Measurements from ENCODE around the gene PHF19.

PHF19 gene

GRCh38 chr9:120891884-120892747, 15.1 kb upstream of the PHF19 start:
- no peak for DNase-seq

DNA sequence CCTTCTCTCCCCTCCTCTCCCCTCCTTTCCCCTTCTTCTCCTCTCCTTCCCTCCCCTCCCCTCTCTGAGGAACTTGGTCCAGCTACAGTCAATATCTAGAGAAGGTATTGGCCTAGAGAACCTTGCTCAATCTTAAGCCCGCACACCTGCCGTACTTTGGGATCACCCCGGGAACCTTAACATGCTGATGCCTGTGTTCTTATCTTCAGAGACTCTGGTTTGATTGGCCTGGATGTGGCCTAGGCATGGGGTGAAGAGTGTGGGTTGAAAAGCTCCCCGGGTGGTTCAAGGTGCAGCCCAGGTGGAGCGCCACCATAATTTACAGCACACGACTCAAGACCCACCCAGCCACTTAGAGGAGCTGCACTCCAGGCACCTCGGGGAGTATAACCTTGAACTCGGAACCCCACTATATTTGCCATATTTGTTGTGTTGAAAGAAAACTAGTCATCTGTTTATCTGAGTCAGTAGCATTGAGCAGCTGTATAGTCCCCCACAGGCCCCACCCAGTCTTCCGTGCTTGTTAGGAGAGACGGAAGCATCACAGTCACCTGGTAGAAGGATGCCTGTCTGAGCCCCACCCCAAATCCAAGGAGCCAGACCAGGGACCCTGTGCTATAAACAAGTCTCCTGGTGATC, 14.4 kb upstream of the PHF19 start:
- no peak for DNase-seq

GRCh38 chr9:120890320-120891244, 13.6 kb upstream of the PHF19 start:
- DNase-seq = no peak

DNA sequence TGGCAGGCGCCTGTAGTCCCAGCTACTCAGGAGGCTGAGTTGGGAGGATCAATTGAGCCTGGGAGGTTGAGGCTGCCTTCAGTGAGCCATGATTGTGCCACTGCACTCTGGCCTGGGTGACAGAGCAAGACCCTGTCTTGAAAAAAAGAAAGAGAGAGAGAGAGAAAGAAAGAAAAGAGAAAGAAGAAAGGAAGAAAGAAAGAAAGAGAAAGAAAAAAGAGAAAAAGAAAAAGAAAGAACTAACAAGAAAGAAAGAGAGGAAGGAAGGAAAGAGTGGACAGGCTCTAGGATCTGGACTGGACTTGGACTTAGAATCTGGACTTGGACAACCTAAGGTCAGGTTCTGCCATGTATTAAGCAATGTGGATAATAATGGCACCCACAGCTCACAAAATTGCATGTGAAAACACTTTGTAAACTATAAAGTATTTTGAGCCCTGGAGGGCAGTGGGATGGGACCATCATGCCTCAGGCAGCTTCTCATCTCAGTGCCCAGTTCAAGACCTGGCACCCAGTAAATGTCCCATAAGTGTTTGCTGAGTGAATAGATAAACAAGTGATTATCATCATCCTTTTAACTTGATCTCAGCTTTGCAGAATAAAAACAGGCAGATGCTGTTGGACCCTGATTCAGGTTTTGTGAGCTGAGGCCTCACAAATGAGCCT, 12.8 kb upstream of the PHF19 start:
- no peak for DNase-seq

GRCh38 chr9:120888626-120889025, 11.6 kb upstream of the PHF19 start:
- DNase-seq = no peak

DNA sequence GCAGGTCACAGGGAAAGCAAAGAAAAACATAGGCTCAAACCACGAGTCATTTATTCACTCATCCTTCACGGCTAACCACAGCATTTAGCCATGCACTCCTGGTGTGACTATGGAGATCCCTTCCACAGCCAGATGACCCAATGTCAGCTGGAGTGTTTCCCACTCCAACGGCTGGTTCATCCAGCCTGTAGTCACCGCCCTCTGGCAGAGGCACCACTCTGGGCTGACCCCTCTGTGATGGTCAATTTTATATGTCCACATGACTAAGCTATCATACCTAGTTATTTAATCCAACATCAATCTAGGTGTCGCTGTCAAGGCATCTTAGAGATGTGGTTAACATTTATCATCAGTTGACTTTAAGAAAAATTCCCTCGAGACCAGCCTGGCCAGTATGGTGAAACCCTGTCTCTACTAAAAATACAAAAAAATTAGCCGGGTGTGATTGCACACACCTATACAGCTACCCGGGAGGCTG, 9.5 kb upstream of the PHF19 start:
- no peak for DNase-seq

DNA sequence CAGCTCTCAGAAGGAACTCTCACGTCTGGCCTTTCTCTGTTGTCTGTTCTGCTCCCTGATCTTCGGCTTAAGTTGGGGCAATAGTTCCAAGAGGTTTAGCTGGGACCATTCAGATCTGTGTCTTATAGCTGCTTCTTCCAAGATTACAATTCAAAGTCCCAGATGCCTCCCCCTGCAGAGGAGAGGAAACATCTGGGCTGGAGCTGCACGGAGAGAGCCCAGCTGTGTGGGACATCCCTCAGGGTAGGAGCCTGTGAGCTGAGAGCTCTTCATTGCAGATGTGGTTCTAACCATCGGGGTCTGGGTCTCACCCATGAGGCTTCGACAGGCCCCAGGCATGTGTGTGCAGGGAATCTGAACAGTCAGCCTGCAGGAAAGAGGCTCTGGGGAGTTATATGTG, 9.0 kb upstream of the PHF19 start:
- no peak for DNase-seq

DNA sequence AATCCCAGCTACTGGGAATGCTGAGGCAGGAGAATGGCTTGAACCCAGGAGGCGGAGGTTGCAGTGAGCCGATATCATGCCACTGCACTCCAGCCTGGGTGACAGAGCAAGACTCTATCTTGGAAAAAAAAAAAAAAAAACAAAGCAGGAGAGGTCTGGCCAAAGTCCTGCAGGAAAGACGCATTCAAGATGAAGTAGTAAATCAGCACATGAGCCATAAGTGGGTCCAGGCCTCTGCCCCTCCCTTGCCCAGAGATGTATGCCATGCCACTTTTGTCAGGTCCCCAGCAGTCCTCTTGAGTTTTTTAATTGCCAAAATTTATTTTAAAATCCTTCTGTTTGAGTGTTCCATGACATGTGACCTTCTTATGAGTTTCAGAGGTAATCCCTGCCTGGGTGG, 8.5 kb upstream of the PHF19 start:
- no peak for DNase-seq

DNA sequence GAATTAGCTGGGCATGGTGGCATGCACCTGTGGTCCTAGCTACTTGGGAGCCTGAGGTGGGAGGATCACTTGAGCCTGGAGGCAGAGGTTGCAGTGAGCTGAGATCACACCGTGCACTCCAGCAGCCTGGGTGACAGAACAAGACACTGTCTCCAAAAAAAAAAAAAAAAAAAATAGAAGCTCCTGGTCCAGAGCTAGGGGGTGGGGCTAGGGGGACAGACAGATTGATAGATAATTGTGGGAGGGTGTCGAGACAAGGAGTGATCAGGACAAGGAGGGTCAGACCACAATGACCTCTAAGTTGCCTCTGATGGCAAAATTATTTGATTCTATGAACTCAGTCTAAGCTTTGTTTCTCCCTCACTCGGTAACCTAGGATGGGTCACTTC, 6.6 kb upstream of the PHF19 start:
- DNase-seq = no peak

- no peak for DNase-seq
Observed at GRCh38 chr9:120882935-120883607, 6.1 kb upstream of the PHF19 start.

- DNase-seq = no peak
Observed at GRCh38 chr9:120879446-120879845, 2.5 kb upstream of the PHF19 start.

- DNase-seq = no peak
Observed at GRCh38 chr9:120878188-120879130, 1.5 kb upstream of the PHF19 start.

GRCh38 chr9:120877276-120878034, 467 bp upstream of the PHF19 start:
- peak; percentile 46 to 66 for DNase-seq

DNA sequence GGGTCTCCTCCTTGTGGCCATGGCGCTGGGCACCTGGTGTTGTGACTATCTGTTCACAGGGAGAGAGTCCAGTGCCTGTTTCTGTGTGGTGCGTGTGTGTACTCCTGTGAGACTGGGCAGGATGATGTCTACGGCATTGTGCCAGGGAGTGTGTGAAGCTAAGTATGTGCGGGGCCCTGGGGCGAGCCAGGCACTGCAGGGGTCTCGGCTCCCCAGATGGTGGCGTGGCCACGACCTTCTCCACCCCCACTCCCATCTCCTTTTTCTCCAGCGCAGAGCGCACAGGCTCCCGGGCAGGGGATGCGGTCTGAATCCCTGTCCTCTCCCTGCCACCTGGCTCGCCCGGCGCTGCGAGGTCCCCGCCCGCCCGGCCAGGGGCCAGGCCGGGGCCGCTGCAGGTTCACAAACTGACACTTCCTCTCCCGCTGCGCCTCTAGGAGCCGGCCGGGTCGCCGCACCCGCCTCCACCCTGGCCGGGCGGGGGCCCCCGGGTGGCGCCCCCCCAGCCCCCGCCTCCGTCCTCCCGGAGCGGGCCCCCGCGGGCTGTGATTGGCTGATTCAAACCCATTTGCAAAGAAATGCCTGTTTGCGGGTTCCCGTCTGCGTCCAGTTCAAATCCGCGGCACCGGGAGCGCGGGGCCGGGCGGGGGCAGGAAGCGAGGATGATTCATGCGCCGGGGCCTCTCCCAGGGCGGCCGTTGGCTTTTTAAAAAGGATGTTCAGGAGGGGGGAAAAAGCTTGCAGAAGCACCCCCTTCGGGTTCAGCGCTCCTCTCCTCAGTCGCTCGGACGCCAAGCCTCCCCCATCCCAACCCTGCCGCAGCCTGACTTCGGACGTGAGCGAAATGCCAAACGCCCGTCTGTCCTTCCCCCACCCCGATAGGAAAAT, 790 bp downstream of the PHF19 start:
- peak; percentile 76 to 81 for DNase-seq

DNA sequence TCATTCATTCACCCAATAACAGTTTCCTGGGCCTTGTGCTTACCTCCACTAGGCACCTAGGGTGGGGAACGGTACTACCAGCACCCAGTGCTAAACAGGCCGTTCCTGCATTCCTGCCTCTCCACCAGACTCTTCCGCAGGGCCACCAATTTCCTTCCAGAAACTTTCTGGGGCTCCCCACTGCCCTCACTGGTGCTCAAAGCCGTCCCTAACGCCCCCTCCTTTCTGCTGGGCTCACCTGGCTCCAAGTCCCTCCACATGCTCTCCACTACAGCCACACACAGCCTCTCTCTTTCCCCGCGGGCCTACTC, 1.4 kb downstream of the PHF19 start:
- DNase-seq = no peak

- DNase-seq = no peak
Observed at GRCh38 chr9:120875195-120875565, 1.8 kb downstream of the PHF19 start.

DNA sequence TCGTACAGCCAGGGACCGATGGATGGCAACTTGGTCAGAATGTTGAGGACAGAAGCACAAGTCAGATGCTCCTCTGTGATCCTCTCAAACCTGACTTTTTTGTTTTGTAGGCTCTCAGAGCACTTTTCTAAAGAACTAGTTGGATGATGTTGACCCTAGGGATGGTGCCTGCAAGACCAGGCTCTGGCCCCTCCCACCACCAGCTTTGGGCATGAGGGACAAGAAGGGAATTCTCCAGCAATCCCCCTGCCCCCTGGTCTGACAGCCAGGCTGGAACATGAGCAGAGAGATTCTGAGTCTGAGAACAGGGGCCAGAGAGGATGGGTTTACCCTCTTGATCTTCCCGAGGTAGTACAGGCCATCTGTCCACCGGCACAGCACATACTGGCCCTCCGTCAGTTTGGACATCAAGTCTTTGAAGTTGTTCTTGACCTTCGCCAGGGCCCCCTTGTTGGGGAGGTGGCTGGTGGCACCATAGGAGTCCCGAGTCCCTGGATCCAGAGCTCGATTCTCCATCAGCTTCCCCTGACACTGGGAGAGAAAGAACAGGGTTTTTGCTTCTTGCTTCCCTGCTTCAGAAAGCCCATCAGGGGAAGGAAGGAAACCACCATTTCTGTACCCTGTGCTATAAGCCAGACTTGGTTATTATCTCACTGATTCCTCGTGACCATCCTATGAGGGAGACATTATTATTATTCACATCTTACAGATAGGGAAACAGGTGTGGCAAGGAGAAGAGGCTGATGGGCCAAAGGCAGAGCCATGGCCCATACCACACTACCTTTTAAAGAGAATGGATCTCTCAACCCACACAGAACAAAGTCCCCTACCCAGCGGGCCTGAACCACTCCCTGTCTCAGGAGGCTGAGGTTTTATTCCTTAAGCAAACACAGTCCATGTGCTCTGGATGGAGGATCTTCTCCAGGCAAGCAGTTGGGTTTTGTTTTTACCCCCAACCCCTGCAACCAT, 2.5 kb downstream of the PHF19 start:
- no peak for DNase-seq

- no peak for DNase-seq
Observed at GRCh38 chr9:120873512-120873911, 3.5 kb downstream of the PHF19 start.

All from hippocampal formation (tissue), 2 donors.